Measurements from ENCODE around the gene CASQ2. TPM values are rescaled to one million over a fixed set of nuclear protein-coding genes. Genes with fewer than 3 reads are reported as not detected.

Gene CASQ2
- total RNA-seq, 2 donors from 2014 or later = 0.26 TPM; not detected in 1

- Histone ChIP-seq H3K27ac (no peak overlapping the region), H3K9me3 (no peaks in the 10 kb centered on the region)
- no peak for TF ChIP-seq CTCF (IDR thresholded peaks at IDR 0.05)
- no peak for TF ChIP-seq POLR2A (IDR thresholded peaks at IDR 0.05)
These were observed 19.9 kb downstream of the CASQ2 start for GRCh38 chr1:115748401-115749150.

GRCh38 chr1:115746021-115746690 lies 22.4 kb downstream of the CASQ2 start:
- intact Hi-C loops (cut with DNase I) = no loop called here
- no peak for TF ChIP-seq POLR2A (IDR thresholded peaks at IDR 0.05)
- TF ChIP-seq CTCF (IDR thresholded peaks at IDR 0.05) = no peak
- DNase-seq (no peak), ATAC-seq (no peak)
- Histone ChIP-seq H3K36me3 (replicated peaks in 1 of 2; ENCODE audit: insufficient read depth in 1 of 2, low read depth in 2 of 2) (no peaks in the 10 kb centered on the region), H3K27ac (no peak overlapping the region), H3K27me3 (no peaks in the 10 kb centered on the region), H3K4me1 (no peaks in the 10 kb centered on the region), H3K9me3 (no peaks in the 10 kb centered on the region), H3K4me3 (no peak overlapping the region)
- WGBS, 2 donors = 55 to 65% methylated on average over 5 of the region's 5 CpGs

More at GRCh38 chr1:115748401-115749150, 19.9 kb downstream of the CASQ2 start:
- intact Hi-C loops (cut with DNase I) = no loop called here
- ATAC-seq = no peak
- H3K4me1 ChIP-seq = peaks cover 2% of the 10 kb centered on the region
- no peak overlapping the region for H3K4me3 ChIP-seq
- H3K27me3 ChIP-seq = no peaks in the 10 kb centered on the region
- no peak for DNase-seq
- H3K36me3 ChIP-seq (replicated peaks in 1 of 2; ENCODE audit: insufficient read depth in 1 of 2, low read depth in 2 of 2) = no peaks in the 10 kb centered on the region
- WGBS, 2 donors = 53 to 58% methylated on average over 5 of the region's 5 CpGs

- intact Hi-C loops (cut with DNase I) = no loop called here
- no peak for TF ChIP-seq POLR2A (IDR thresholded peaks at IDR 0.05)
- H3K4me3 ChIP-seq = no peak overlapping the region
- H3K36me3 ChIP-seq (replicated peaks in 1 of 2; ENCODE audit: insufficient read depth in 1 of 2, low read depth in 2 of 2) = no peaks in the 10 kb centered on the region
- ATAC-seq (no peak), DNase-seq (no peak)
- no peak overlapping the region for H3K27ac ChIP-seq
- no peaks in the 10 kb centered on the region for H3K9me3 ChIP-seq
- no peaks in the 10 kb centered on the region for H3K27me3 ChIP-seq
- H3K4me1 ChIP-seq = no peaks in the 10 kb centered on the region
- WGBS, 2 donors = 71 to 77% methylated on average over 3 of the region's 3 CpGs
These were observed 23.8 kb downstream of the CASQ2 start for GRCh38 chr1:115744646-115745275.

- no peak for TF ChIP-seq POLR2A (IDR thresholded peaks at IDR 0.05)
- no peak for TF ChIP-seq CTCF (IDR thresholded peaks at IDR 0.05)
- Histone ChIP-seq H3K4me1 (no peaks in the 10 kb centered on the region), H3K4me3 (no peak overlapping the region), H3K27me3 (no peaks in the 10 kb centered on the region), H3K36me3 (replicated peaks in 1 of 2; ENCODE audit: insufficient read depth in 1 of 2, low read depth in 2 of 2) (no peaks in the 10 kb centered on the region), H3K27ac (no peak overlapping the region), H3K9me3 (no peaks in the 10 kb centered on the region)
- intact Hi-C loops (cut with DNase I) = no loop called here
- DNase-seq (no peak), ATAC-seq (no peak)
- WGBS, 2 donors = 59% methylated on average over 1 of the region's 1 CpG
These were observed 27.7 kb downstream of the CASQ2 start for GRCh38 chr1:115740811-115741210.

- intact Hi-C loops (cut with DNase I) = no loop called here
These were observed 36.2 kb downstream of the CASQ2 start for GRCh38 chr1:115732316-115732715.

More at GRCh38 chr1:115732316-115732715, 36.2 kb downstream of the CASQ2 start:
- no peaks in the 10 kb centered on the region for H3K4me1 ChIP-seq
- TF ChIP-seq POLR2A (IDR thresholded peaks at IDR 0.05) = no peak
- H3K4me3 ChIP-seq = no peak overlapping the region
- H3K27me3 ChIP-seq = no peaks in the 10 kb centered on the region
- no peaks in the 10 kb centered on the region for H3K36me3 ChIP-seq (replicated peaks in 1 of 2; ENCODE audit: insufficient read depth in 1 of 2, low read depth in 2 of 2)
- H3K9me3 ChIP-seq = no peaks in the 10 kb centered on the region
- DNase-seq (no peak), ATAC-seq (no peak)
- no peak overlapping the region for H3K27ac ChIP-seq
- WGBS, 2 donors = 69% methylated on average over 4 of the region's 4 CpGs

Measured in body of pancreas (tissue), 4 donors.